NCI-H1694 (cell line): ENCODE data around the gene SLC22A15.
A peak's percentile ranks its signal among the peaks of the same experiment; 100 is the strongest.
"Not testable (repeated sequence)": the region's sequence is repeated elsewhere in the genome, so short reads cannot be mapped to it uniquely, and the experiment has no call there.

Experiments
- DNase-seq: peaks from one replicate; lab custom pipeline; 2025; lab: John Stamatoyannopoulos, UW

The SLC22A15 gene

GRCh38 chr1:116031302-116031835 is 55.1 kb downstream of the SLC22A15 start:
- DNase-seq: no peak

- DNase-seq: peak; percentile 19
These were observed 57.0 kb downstream of the SLC22A15 start for GRCh38 chr1:116033322-116033721.

- DNase-seq: no peak
These were observed 59.9 kb downstream of the SLC22A15 start for GRCh38 chr1:116036255-116036654.

- no peak for DNase-seq
These were observed 62.4 kb downstream of the SLC22A15 start for GRCh38 chr1:116038679-116039078.

GRCh38 chr1:116044071-116044470 is 67.8 kb downstream of the SLC22A15 start:
- no peak for DNase-seq

- not testable (repeated sequence) for DNase-seq
These were observed 70.6 kb downstream of the SLC22A15 start for GRCh38 chr1:116046933-116047332.

GRCh38 chr1:116051896-116052295 is 75.6 kb downstream of the SLC22A15 start:
- not testable (repeated sequence) for DNase-seq

GRCh38 chr1:116062201-116062600 is 85.9 kb downstream of the SLC22A15 start:
- DNase-seq: no peak

- DNase-seq: no peak
These were observed 88.3 kb downstream of the SLC22A15 start for GRCh38 chr1:116064616-116065015.

- DNase-seq: no peak
These were observed 90.7 kb downstream of the SLC22A15 start for GRCh38 chr1:116066868-116067565.

GRCh38 chr1:116067566-116067890 is 91.2 kb downstream of the SLC22A15 start:
- DNase-seq: no peak

GRCh38 chr1:116075575-116075974 is 99.3 kb downstream of the SLC22A15 start:
- DNase-seq: no peak

GRCh38 chr1:116075990-116076389 is 99.7 kb downstream of the SLC22A15 start:
- DNase-seq: no peak

- DNase-seq: no peak
These were observed 100.5 kb downstream of the SLC22A15 start for GRCh38 chr1:116076831-116077230.

GRCh38 chr1:116078699-116079223 is 102.4 kb downstream of the SLC22A15 start:
- no peak for DNase-seq

- DNase-seq: no peak
These were observed 111.3 kb downstream of the SLC22A15 start for GRCh38 chr1:116087628-116088027.

- no peak for DNase-seq
These were observed 113.6 kb downstream of the SLC22A15 start for GRCh38 chr1:116089870-116090269.

GRCh38 chr1:116091083-116091482 is 114.8 kb downstream of the SLC22A15 start:
- no peak for DNase-seq

- no peak for DNase-seq
These were observed 116.6 kb downstream of the SLC22A15 start for GRCh38 chr1:116092752-116093489.

- DNase-seq: no peak
These were observed 118.7 kb downstream of the SLC22A15 start for GRCh38 chr1:116095027-116095426.

- no peak for DNase-seq
These were observed 119.8 kb downstream of the SLC22A15 start for GRCh38 chr1:116096013-116096618.

- DNase-seq: no peak
These were observed 121.3 kb downstream of the SLC22A15 start for GRCh38 chr1:116097626-116098025.

- no peak for DNase-seq
These were observed 123.1 kb downstream of the SLC22A15 start for GRCh38 chr1:116099379-116099778.
